HepG2 (cell line): ENCODE measurements around the gene SAE1. TPM values are rescaled to one million over a fixed set of nuclear protein-coding genes. Genes with fewer than 3 reads are reported as not detected.

Source experiments
- CHD4 ChIP-seq: fragments of 200-600 bp; sonication (generic); IDR thresholded peaks from 2 replicates; pipeline ENCODE4 v1.7.0; 2017; ENCODE audit warnings: mild to moderate bottlenecking, low read length, borderline replicate concordance
- EEA1 ChIP-seq: sonication (generic); formaldehyde crosslinking; IDR thresholded peaks from 2 replicates; pipeline ENCODE4 v1.5.1; 2020; ENCODE audit warnings: mild to moderate bottlenecking, missing genetic modification reagents, borderline replicate concordance
- FOXC1 ChIP-seq: sonication (generic); formaldehyde crosslinking; IDR thresholded peaks from 2 replicates; pipeline ENCODE4 v1.8.0; 2022; ENCODE audit warnings: mild to moderate bottlenecking, missing genetic modification reagents, borderline replicate concordance
- HOMEZ ChIP-seq: IDR thresholded peaks from 2 replicates; pipeline ENCODE4 v1.6.1; 2016; ENCODE audit warnings: low read depth
- KDM5A ChIP-seq: fragments of 200-600 bp; sonication (generic); IDR thresholded peaks from 2 replicates; pipeline ENCODE4 v1.7.0; 2018; ENCODE audit warnings: antibody characterized with exemption, mild to moderate bottlenecking, low read length, borderline replicate concordance
- NCOA5 ChIP-seq: sonication (generic); formaldehyde crosslinking; IDR thresholded peaks from 2 replicates; pipeline ENCODE4 v1.4.0; 2020; ENCODE audit warnings: missing genetic modification reagents
- NFYC ChIP-seq: IDR thresholded peaks from 2 replicates; pipeline ENCODE4 v1.6.1; 2016; ENCODE audit warnings: missing genetic modification reagents, missing compliant biosample characterization
- PBX3 ChIP-seq: sonication (generic); formaldehyde crosslinking; IDR thresholded peaks from 2 replicates; pipeline ENCODE4 v1.8.1; 2023; ENCODE audit warnings: missing genetic modification reagents, inconsistent platforms, borderline replicate concordance
- WIZ ChIP-seq: sonication (generic); formaldehyde crosslinking; IDR thresholded peaks from 2 replicates; pipeline ENCODE4 v1.5.1; 2020; ENCODE audit warnings: mild to moderate bottlenecking, missing genetic modification reagents
- ZNF142 ChIP-seq: sonication (generic); formaldehyde crosslinking; IDR thresholded peaks from 2 replicates; pipeline ENCODE4 v1.4.0; 2020; ENCODE audit warnings: missing genetic modification reagents
- ZNF703 ChIP-seq: sonication (generic); formaldehyde crosslinking; IDR thresholded peaks from 2 replicates; pipeline ENCODE4 v1.5.1; 2020; ENCODE audit warnings: missing genetic modification reagents, mild to moderate bottlenecking, moderate library complexity, borderline replicate concordance
- ZNF781 ChIP-seq: sonication (generic); formaldehyde crosslinking; IDR thresholded peaks from 2 replicates; pipeline ENCODE4 v1.5.1; 2020; ENCODE audit warnings: borderline replicate concordance, mild to moderate bottlenecking, missing genetic modification reagents; ENCODE audit errors: not compliant biosample characterization
- polyA plus RNA-seq, 8 experiments: library from polyadenylated mRNA; depleted of rRNA in 3 of 8; stranded (reverse) in 7 of 8; unstranded in 1 of 8; fragments of >200 nt; fragmentation: Illumina TruSeq in 4 of 8; extraction: Trizol in 4 of 8; gene quantifications; 2 replicates each; pipeline versions ENCODE4 v1.2.1 to v1.2.3, GENCODE V29; 2011 to 2016; ENCODE audit warnings: low read depth in 4 of 8, missing spikeins in 1 of 8, mixed read lengths in 1 of 8; ENCODE audit not compliant: insufficient read depth in 1 of 8
- total RNA-seq, 5 experiments: library from RNA; depleted of rRNA; stranded (reverse); fragments of >200 nt; fragmentation: Illumina TruSeq; extraction: Trizol; gene quantifications; 2 replicates each; pipeline ENCODE4 v1.2.3, GENCODE V29; 2016; ENCODE audit warnings: low read depth in 1 of 5
- TF ChIP-seq, protein P1 (sequence below): sonication (generic); formaldehyde crosslinking; IDR thresholded peaks from 2 replicates; pipeline ENCODE4 v1.4.0; 2020; ENCODE audit warnings: missing genetic modification reagents
- TF ChIP-seq, protein P2 (sequence below): sonication (generic); formaldehyde crosslinking; IDR thresholded peaks from 2 replicates; pipeline ENCODE4 v1.4.0; 2020; ENCODE audit warnings: missing genetic modification reagents
- TF ChIP-seq, protein P3 (sequence below): sonication (generic); formaldehyde crosslinking; IDR thresholded peaks from 2 replicates; pipeline ENCODE4 v1.4.0; 2020; ENCODE audit warnings: missing genetic modification reagents

The SAE1 gene
- total and polyA plus RNA-seq, 2 of the 13 experiments (the other 11 are each of a cell fraction or from before 2014, with no cell fraction given): 87.6 to 197 TPM

- TF ChIP-seq FOXC1 (CRISPR knock-in tag) (peak; percentile 44; the same call in 1 of the 2 replicates), HOMEZ (CRISPR knock-in tag) (no peak), ZNF142 (CRISPR knock-in tag) (0 out of 2 replicates have a peak, but pooled peaks have one; percentile 35), WIZ (CRISPR knock-in tag) (peak; percentile 41), PBX3 (CRISPR knock-in tag) (no peak), NFYC (CRISPR knock-in tag) (peak; percentile 83), NCOA5 (no peak), KDM5A (peak; percentile 56; the same call in 1 of the 2 replicates), EEA1 (CRISPR knock-in tag) (no peak), ZNF703 (0 out of 2 replicates have a peak, but pooled peaks have one; percentile 16), ZNF781 (CRISPR knock-in tag) (peak; percentile 63), CHD4 (no peak; the same call in 1 of the 2 replicates)
- TF ChIP-seq, protein P1, sequence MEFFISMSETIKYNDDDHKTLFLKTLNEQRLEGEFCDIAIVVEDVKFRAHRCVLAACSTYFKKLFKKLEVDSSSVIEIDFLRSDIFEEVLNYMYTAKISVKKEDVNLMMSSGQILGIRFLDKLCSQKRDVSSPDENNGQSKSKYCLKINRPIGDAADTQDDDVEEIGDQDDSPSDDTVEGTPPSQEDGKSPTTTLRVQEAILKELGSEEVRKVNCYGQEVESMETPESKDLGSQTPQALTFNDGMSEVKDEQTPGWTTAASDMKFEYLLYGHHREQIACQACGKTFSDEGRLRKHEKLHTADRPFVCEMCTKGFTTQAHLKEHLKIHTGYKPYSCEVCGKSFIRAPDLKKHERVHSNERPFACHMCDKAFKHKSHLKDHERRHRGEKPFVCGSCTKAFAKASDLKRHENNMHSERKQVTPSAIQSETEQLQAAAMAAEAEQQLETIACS (CRISPR knock-in tag): no peak
- TF ChIP-seq, protein P2, sequence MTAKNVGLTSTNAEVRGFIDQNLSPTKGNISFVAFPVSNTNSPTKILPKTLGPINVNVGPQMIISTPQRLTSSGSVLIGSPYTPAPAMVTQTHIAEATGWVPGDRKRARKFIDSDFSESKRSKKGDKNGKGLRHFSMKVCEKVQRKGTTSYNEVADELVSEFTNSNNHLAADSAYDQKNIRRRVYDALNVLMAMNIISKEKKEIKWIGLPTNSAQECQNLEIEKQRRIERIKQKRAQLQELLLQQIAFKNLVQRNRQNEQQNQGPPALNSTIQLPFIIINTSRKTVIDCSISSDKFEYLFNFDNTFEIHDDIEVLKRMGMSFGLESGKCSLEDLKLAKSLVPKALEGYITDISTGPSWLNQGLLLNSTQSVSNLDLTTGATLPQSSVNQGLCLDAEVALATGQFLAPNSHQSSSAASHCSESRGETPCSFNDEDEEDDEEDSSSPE (CRISPR knock-in tag): peak; percentile 93
- TF ChIP-seq, protein P3, sequence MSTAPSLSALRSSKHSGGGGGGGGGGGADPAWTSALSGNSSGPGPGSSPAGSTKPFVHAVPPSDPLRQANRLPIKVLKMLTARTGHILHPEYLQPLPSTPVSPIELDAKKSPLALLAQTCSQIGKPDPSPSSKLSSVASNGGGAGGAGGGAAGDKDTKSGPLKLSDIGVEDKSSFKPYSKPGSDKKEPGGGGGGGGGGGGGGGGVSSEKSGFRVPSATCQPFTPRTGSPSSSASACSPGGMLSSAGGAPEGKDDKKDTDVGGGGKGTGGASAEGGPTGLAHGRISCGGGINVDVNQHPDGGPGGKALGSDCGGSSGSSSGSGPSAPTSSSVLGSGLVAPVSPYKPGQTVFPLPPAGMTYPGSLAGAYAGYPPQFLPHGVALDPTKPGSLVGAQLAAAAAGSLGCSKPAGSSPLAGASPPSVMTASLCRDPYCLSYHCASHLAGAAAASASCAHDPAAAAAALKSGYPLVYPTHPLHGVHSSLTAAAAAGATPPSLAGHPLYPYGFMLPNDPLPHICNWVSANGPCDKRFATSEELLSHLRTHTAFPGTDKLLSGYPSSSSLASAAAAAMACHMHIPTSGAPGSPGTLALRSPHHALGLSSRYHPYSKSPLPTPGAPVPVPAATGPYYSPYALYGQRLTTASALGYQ (CRISPR knock-in tag): 0 out of 2 replicates have a peak, but pooled peaks have one; percentile 13
Observed at GRCh38 chr19:47130589-47131227, at the start of gene SAE1 (continued).
